A549 treated with Hydrocortisone at 1 μM for 4 hours (cell line): ENCODE measurements around the gene ZNF518A. TPM values are rescaled to one million over a fixed set of nuclear protein-coding genes. Genes with fewer than 3 reads are reported as not detected.

Source experiments
- total RNA-seq: library from RNA; stranded (reverse); fragments of 200-300 nt; extraction: Qiagen RNA extraction; gene quantifications from 5 replicates; pipeline ENCODE4 v1.2.3, GENCODE V29; 2022

The ZNF518A gene, protein sequence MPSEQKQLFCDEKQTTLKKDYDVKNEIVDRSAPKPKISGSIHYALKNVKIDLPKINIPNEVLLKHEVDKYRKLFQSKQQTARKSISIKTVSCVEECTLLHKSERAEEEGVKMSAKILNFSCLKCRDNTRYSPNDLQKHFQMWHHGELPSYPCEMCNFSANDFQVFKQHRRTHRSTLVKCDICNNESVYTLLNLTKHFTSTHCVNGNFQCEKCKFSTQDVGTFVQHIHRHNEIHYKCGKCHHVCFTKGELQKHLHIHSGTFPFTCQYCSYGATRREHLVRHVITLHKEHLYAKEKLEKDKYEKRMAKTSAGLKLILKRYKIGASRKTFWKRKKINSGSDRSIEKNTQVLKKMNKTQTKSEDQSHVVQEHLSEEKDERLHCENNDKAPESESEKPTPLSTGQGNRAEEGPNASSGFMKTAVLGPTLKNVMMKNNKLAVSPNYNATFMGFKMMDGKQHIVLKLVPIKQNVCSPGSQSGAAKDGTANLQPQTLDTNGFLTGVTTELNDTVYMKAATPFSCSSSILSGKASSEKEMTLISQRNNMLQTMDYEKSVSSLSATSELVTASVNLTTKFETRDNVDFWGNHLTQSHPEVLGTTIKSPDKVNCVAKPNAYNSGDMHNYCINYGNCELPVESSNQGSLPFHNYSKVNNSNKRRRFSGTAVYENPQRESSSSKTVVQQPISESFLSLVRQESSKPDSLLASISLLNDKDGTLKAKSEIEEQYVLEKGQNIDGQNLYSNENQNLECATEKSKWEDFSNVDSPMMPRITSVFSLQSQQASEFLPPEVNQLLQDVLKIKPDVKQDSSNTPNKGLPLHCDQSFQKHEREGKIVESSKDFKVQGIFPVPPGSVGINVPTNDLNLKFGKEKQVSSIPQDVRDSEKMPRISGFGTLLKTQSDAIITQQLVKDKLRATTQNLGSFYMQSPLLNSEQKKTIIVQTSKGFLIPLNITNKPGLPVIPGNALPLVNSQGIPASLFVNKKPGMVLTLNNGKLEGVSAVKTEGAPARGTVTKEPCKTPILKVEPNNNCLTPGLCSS (N-terminal part only)
- 6.2 to 8.7 TPM (median 7.1 TPM) in 5 replicates for total RNA-seq

GRCh38 chr10:96129387-96130325 lies at the start of gene ZNF518A:
TSS of gene ZNF518A (plus strand) at chr10:96130297. CDS start at chr10:96156323, 26,026 bp downstream.

Other genes with a start within 250 kb of the ZNF518A start
- gene CC2D2B, start 222.3 kb upstream of the ZNF518A start, total RNA-seq, result 0.21 to 0.28 TPM in 2 of 5 replicates, not detected in the others
- gene CCNJ, start 86.7 kb upstream of the ZNF518A start, total RNA-seq, result 5.7 to 8.2 TPM (median 6.7 TPM) in 5 replicates
- not detected in 5 replicates for gene BLNK, start 141.3 kb downstream of the ZNF518A start, total RNA-seq
- gene DNTT, start 174.1 kb downstream of the ZNF518A start, total RNA-seq, result not detected in 5 replicates
- not detected in 5 replicates for gene OPALIN, start 228.7 kb downstream of the ZNF518A start, total RNA-seq